ENCODE measurements around the gene PROZ. TPM values are rescaled to one million over a fixed set of nuclear protein-coding genes. Genes with fewer than 3 reads are reported as not detected.

Gene PROZ
- total RNA-seq, 5 donors from 2014 or later (not counting 1 experiment from before 2014, with no cell fraction given), result not detected

Other genes starting within 250 kb of the PROZ start
- gene MCF2L, start 189.4 kb upstream of the PROZ start, total RNA-seq, result 10 to 100 TPM; 18.2 to 30.0 (median 24.7) TPM
- under 1 TPM in 3 of 5 donors, not detected in 2; 0.13 to 0.23 (median 0.23) TPM for gene F7, start 52.9 kb upstream of the PROZ start, total RNA-seq
- not detected for gene F10, start 35.8 kb upstream of the PROZ start, total RNA-seq
- gene PCID2, start 50.0 kb downstream of the PROZ start, total RNA-seq, result 10 to 100 TPM; 45.3 to 68.6 (median 63.2) TPM
- gene CUL4A, start 51.0 kb downstream of the PROZ start, total RNA-seq, result 10 to 100 TPM; 80.3 to 94.5 (median 82.7) TPM
- 100 to 1,000 TPM in 4 of 5 donors, 10 to 100 TPM in 1; 83.6 to 120 (median 112) TPM for gene LAMP1, start 138.6 kb downstream of the PROZ start, total RNA-seq
- gene GRTP1, start 205.5 kb downstream of the PROZ start, total RNA-seq, result 1 to 10 TPM in 3 of 5 donors, under 1 TPM in 1, not detected in 1; 0.98 to 1.4 (median 1.2) TPM